Hepatocyte (in vitro differentiated cells): ENCODE measurements around the gene DEPP1.

ENCODE experiments used
- CTCF ChIP-seq: fragments of 200-600 bp; sonication (generic); IDR thresholded peaks from 2 replicates; pipeline ENCODE4 v1.5.1; 2016; ENCODE audit warnings: antibody characterized with exemption, mild to moderate bottlenecking; ENCODE audit not compliant: poor library complexity
- EZH2 ChIP-seq: fragments of 200-600 bp; sonication (generic); IDR thresholded peaks from 2 replicates; pipeline ENCODE4 v1.6.1; 2016; ENCODE audit warnings: antibody characterized with exemption, mild to moderate bottlenecking, borderline replicate concordance
- EZH2phosphoT487 ChIP-seq: fragments of 200-600 bp; sonication (generic); IDR thresholded peaks from one replicate; pipeline ENCODE4 v1.6.1; 2018; ENCODE audit warnings: antibody characterized with exemption, mild to moderate bottlenecking, low read depth, moderate library complexity; ENCODE audit not compliant: unreplicated experiment, severe bottlenecking

- no peak for TF ChIP-seq CTCF
- no peak for TF ChIP-seq EZH2
- no peak for TF ChIP-seq EZH2phosphoT487
These were observed 14.8 kb upstream of the DEPP1 start for GRCh38 chr10:44993226-44993921.
